HG03175 (cell line): ENCODE measurements around the gene APOLD1.
"Not testable (repeated sequence)": the region's sequence is repeated elsewhere in the genome, so short reads cannot be mapped to it uniquely, and the experiment has no call there.

Source experiments
- ATAC-seq: cut with Tn5 transposase; IDR thresholded peaks from one replicate; pipeline ENCODE4 v1.9.1; 2021; ENCODE audit warnings: mild to moderate bottlenecking, moderate library complexity; ENCODE audit not compliant: unreplicated experiment

APOLD1 gene

GRCh38 chr12:12839003-12839395 lies 53.5 kb downstream of the APOLD1 start:
- no peak for ATAC-seq

- ATAC-seq: not testable (repeated sequence)
These were observed 54.0 kb downstream of the APOLD1 start for GRCh38 chr12:12839439-12839838.

- no peak for ATAC-seq
These were observed 54.6 kb downstream of the APOLD1 start for GRCh38 chr12:12839873-12840579.

GRCh38 chr12:12840580-12840899 lies 55.1 kb downstream of the APOLD1 start:
- ATAC-seq: no peak
